IMR-90 (cell line): ENCODE results near the gene KBTBD12. TPM values are rescaled to one million over a fixed set of nuclear protein-coding genes. Genes with fewer than 3 reads are reported as not detected.
"Not testable (repeated sequence)": the region's sequence is repeated elsewhere in the genome, so short reads cannot be mapped to it uniquely, and the experiment has no call there.

Source experiments
- ATAC-seq: fragments of 200-7000 bp; cut with Tn5 transposase; 2 replicates; pipeline ENCODE4 v1.9.1; 2020; ENCODE audit warnings: low read depth, mild to moderate bottlenecking, moderate library complexity
- BruUV-seq: library from RNA; stranded (reverse); fragments of 400-500 nt; replicated peaks from 2 replicates; lab custom pipeline; 2021; lab: Mats Ljungman, UMichigan
- CTCF ChIA-PET: fragments of 300-600 bp; formaldehyde crosslinking; extraction: SDS; loops from one replicate; lab custom pipeline; 2021; ENCODE audit warnings: antibody characterized with exemption; lab: Yijun Ruan, JAX
- POLR2A ChIA-PET: fragments of 300-600 bp; sonication (Branson Sonifier 250); formaldehyde crosslinking; loops from one replicate; lab custom pipeline; 2022; ENCODE audit warnings: antibody characterized with exemption; ENCODE audit not compliant: unreplicated experiment; lab: Charles Lee
- DNase-seq: peaks from one replicate; pipeline ENCODE4 v3.0.0; 2013
- H2AFZ ChIP-seq: replicated peaks from 2 replicates; pipeline ENCODE3; 2013; ENCODE audit warnings: low read length, mild to moderate bottlenecking; ENCODE audit not compliant: poor library complexity
- H2AK5ac ChIP-seq: 2 replicates; pipeline ENCODE4 v1.6.1; 2013; ENCODE audit warnings: low read depth, low read length, inconsistent platforms
- H2AK9ac ChIP-seq: replicated peaks from 2 replicates; pipeline ENCODE3; 2013; ENCODE audit warnings: mild to moderate bottlenecking, low read depth, low read length, moderate library complexity; ENCODE audit not compliant: poor library complexity
- H2BK120ac ChIP-seq: 2 replicates; pipeline ENCODE4 v1.6.1; 2013; ENCODE audit warnings: low read depth, low read length, inconsistent platforms
- H2BK15ac ChIP-seq: 3 replicates; pipeline ENCODE4 v1.6.1; 2013; ENCODE audit warnings: low read depth, low read length, inconsistent platforms
- H2BK20ac ChIP-seq: 2 replicates; pipeline ENCODE4 v1.6.1; 2013; ENCODE audit warnings: low read depth, mild to moderate bottlenecking, inconsistent platforms, low read length, moderate library complexity
- H2BK5ac ChIP-seq: 2 replicates; pipeline ENCODE4 v1.6.1; 2013; ENCODE audit warnings: mild to moderate bottlenecking, low read depth, low read length, inconsistent platforms; ENCODE audit not compliant: poor library complexity, severe bottlenecking
- H3K14ac ChIP-seq: replicated peaks from 2 replicates; pipeline ENCODE4 v1.6.1; 2013; ENCODE audit warnings: low read depth, low read length, inconsistent platforms
- H3K18ac ChIP-seq: 2 replicates; pipeline ENCODE4 v1.6.1; 2013; ENCODE audit warnings: low read depth, low read length, control low read depth
- H3K23ac ChIP-seq: 2 replicates; pipeline ENCODE4 v1.6.1; 2013; ENCODE audit warnings: low read depth, low read length, inconsistent platforms
- H3K27ac ChIP-seq: 2 replicates; pipeline ENCODE4 v1.5.1; 2013; ENCODE audit warnings: mild to moderate bottlenecking, control low read depth, low read length; ENCODE audit not compliant: insufficient read depth
- H3K27me3 ChIP-seq: 2 replicates; pipeline ENCODE4 v1.6.1; 2013; ENCODE audit warnings: low read length; ENCODE audit not compliant: control insufficient read depth, insufficient read depth
- H3K36me3 ChIP-seq: 2 replicates; pipeline ENCODE4 v1.6.1; 2013; ENCODE audit warnings: low read length, mixed read lengths; ENCODE audit not compliant: control insufficient read depth, insufficient read depth
- H3K4ac ChIP-seq: 2 replicates; pipeline ENCODE4 v1.6.1; 2013; ENCODE audit warnings: low read depth, low read length, inconsistent platforms
- H3K4me1 ChIP-seq: 2 replicates; pipeline ENCODE4 v1.6.1; 2013; ENCODE audit warnings: low read length, mixed read lengths; ENCODE audit not compliant: control insufficient read depth, insufficient read depth
- H3K4me2 ChIP-seq: 2 replicates; pipeline ENCODE4 v1.6.1; 2013; ENCODE audit warnings: low read depth, mild to moderate bottlenecking, control low read depth, low read length, moderate library complexity
- H3K4me3 ChIP-seq: 2 replicates; pipeline ENCODE4 v1.5.1; 2013; ENCODE audit warnings: low read depth, mild to moderate bottlenecking, control low read depth, low read length, moderate library complexity; ENCODE audit not compliant: insufficient read depth
- H3K56ac ChIP-seq: 2 replicates; pipeline ENCODE4 v1.6.1; 2013; ENCODE audit warnings: low read length, inconsistent platforms; ENCODE audit not compliant: insufficient read depth; ENCODE audit errors: extremely low read depth
- H3K79me1 ChIP-seq, 2 experiments: 2 replicates each; pipeline ENCODE4 v1.6.1; 2013; ENCODE audit warnings: low read length in 2 of 2, inconsistent platforms in 1 of 2, low read depth in 1 of 2
- H3K9ac ChIP-seq: 2 replicates; pipeline ENCODE4 v1.6.1; 2013; ENCODE audit warnings: low read depth, low read length, control low read depth
- H3K9me1 ChIP-seq: 2 replicates; pipeline ENCODE4 v1.6.1; 2013; ENCODE audit warnings: low read length, inconsistent platforms; ENCODE audit not compliant: insufficient read depth
- H3K9me3 ChIP-seq: 2 replicates; pipeline ENCODE4 v1.6.1; 2013; ENCODE audit warnings: low read length; ENCODE audit not compliant: control insufficient read depth, insufficient read depth
- H4K20me1 ChIP-seq: 2 replicates; pipeline ENCODE4 v1.6.1; 2013; ENCODE audit warnings: low read length, inconsistent platforms; ENCODE audit not compliant: insufficient read depth
- H4K5ac ChIP-seq: 2 replicates; pipeline ENCODE4 v1.6.1; 2013; ENCODE audit warnings: mild to moderate bottlenecking, low read depth, low read length, control low read depth
- H4K8ac ChIP-seq, 2 experiments: 2 replicates each; pipeline ENCODE4 v1.6.1; 2013; ENCODE audit warnings: low read depth in 2 of 2, low read length in 2 of 2, control low read depth in 1 of 2, inconsistent platforms in 1 of 2
- H4K91ac ChIP-seq: 2 replicates; pipeline ENCODE4 v1.6.1; 2013; ENCODE audit warnings: low read depth, low read length, inconsistent platforms; ENCODE audit not compliant: insufficient read depth
- WGBS, 2 experiments: methylation state at CpG; one replicate each; pipeline versions ENCODE4 v1.1.5 to v1.1.7; 2013; ENCODE audit warnings: missing lambda C conversion rate in 2 of 2; ENCODE audit not compliant: insufficient read length in 1 of 2; ENCODE audit errors: extremely low coverage in 2 of 2; 5-methylcytosine and 5-hydroxymethylcytosine counted together
- dilution Hi-C: fragments of 300-500 bp; cut with HindIII; formaldehyde crosslinking; loops from one replicate; pipeline ENCODE4 v1.14.3; 2018; ENCODE audit warnings: low sequenced_read_pairs; ENCODE audit not compliant: unreplicated experiment
- in situ Hi-C: fragments of 300-500 bp; cut with MboI; formaldehyde crosslinking; loops from 3 replicates; pipeline ENCODE4 v1.14.3; 2019; ENCODE audit warnings: low sequenced_read_pairs, inconsistent platforms, mixed read lengths
- intact Hi-C: fragments of 100-400 bp; cut with micrococcal nuclease; formaldehyde crosslinking; loops from 2 replicates; pipeline ENCODE4 v1.10.0; 2022
- polyA plus RNA-seq, 3 experiments: library from polyadenylated mRNA; depleted of rRNA; stranded (reverse); fragments of >200 nt; gene quantifications; 2 replicates each; pipeline ENCODE4 v1.2.3, GENCODE V29; 2012; ENCODE audit warnings: low replicate concordance in 1 of 3
- total RNA-seq: library from RNA; depleted of rRNA; stranded (reverse); fragments of >200 nt; gene quantifications from 2 replicates; pipeline ENCODE4 v1.2.3, GENCODE V29; 2012

The KBTBD12 gene
- total and polyA plus RNA-seq, 2 of the 4 experiments (the other 2 are of a cell fraction), result not detected

GRCh38 chr3:127913841-127914240 lies 1.2 kb upstream of the KBTBD12 start:
- POLR2A ChIA-PET, BruUV-seq, H2BK20ac ChIP-seq, H4K91ac ChIP-seq, H2AFZ ChIP-seq, H4K20me1 ChIP-seq, H3K4me2 ChIP-seq, H4K8ac ChIP-seq, H2AK5ac ChIP-seq, H3K18ac ChIP-seq, H3K4ac ChIP-seq, DNase-seq, H3K79me1 ChIP-seq, H3K56ac ChIP-seq, dilution Hi-C loops, H3K36me3 ChIP-seq, H3K9ac ChIP-seq, intact Hi-C loops, H3K4me3 ChIP-seq, H4K5ac ChIP-seq, H2BK15ac ChIP-seq, H3K14ac ChIP-seq, H3K27ac ChIP-seq, in situ Hi-C loops, H2BK5ac ChIP-seq, ATAC-seq, H2BK120ac ChIP-seq, H3K4me1 ChIP-seq, H3K9me1 ChIP-seq, H2AK9ac ChIP-seq, H3K23ac ChIP-seq: not testable (repeated sequence)
- Histone ChIP-seq H3K27me3 (peaks cover 67% of the 10 kb centered on the region), H3K9me3 (peaks cover 13% of the 10 kb centered on the region)
- WGBS, 2 experiments, result no CpG with 5 or more reads among the region's 2 CpGs
- CTCF ChIA-PET, result interaction anchor here (0.9 kb wide), 1 partner anchor 9 kb away, joined by 4 read pairs; no protein-coding TSS in a partner anchor
